Keratinocyte (primary cell): ENCODE measurements around the gene GRWD1. TPM values are rescaled to one million over a fixed set of nuclear protein-coding genes. Genes with fewer than 3 reads are reported as not detected.

Experiments used
- DNase-seq: peaks from one replicate; pipeline ENCODE4 v3.0.0-alpha.2; 2011; ENCODE audit warnings: low read depth, missing footprints, low spot score
- FAIRE-seq: peaks from 2 replicates; lab custom pipeline; 2011; peaks lifted over from hg19 to GRCh38; lab: Jason Lieb, UNC
- H2AFZ ChIP-seq: 2 replicates; pipeline ENCODE4 v1.6.0; 2012; ENCODE audit warnings: low read length, control low read depth, inconsistent platforms; ENCODE audit not compliant: control insufficient read depth
- H3K27ac ChIP-seq: 2 replicates; pipeline ENCODE4 v1.5.1; 2011; ENCODE audit warnings: low read length; ENCODE audit not compliant: control insufficient read depth, insufficient read depth
- H3K27me3 ChIP-seq: 3 replicates; pipeline ENCODE4 v1.6.0; 2011; ENCODE audit warnings: low read length; ENCODE audit not compliant: control insufficient read depth, insufficient read depth; ENCODE audit errors: extremely low read depth
- H3K36me3 ChIP-seq, 2 experiments: 2 replicates in 1 of 2; 3 replicates in 1 of 2; pipeline ENCODE4 v1.5.1; 2011; ENCODE audit warnings: low read length in 2 of 2, mild to moderate bottlenecking in 1 of 2; ENCODE audit not compliant: control insufficient read depth in 2 of 2, insufficient read depth in 2 of 2; ENCODE audit errors: extremely low read depth in 1 of 2
- H3K4me1 ChIP-seq: 3 replicates; pipeline ENCODE4 v1.5.1; 2011; ENCODE audit warnings: low read length; ENCODE audit not compliant: control insufficient read depth, insufficient read depth; ENCODE audit errors: extremely low read depth
- H3K4me2 ChIP-seq: 3 replicates; pipeline ENCODE4 v1.6.0; 2011; ENCODE audit warnings: low read depth, low read length; ENCODE audit not compliant: control insufficient read depth, insufficient read depth; ENCODE audit errors: extremely low read depth
- H3K4me3 ChIP-seq, 3 experiments: fragments of 200-600 bp in 1 of 3; sonication (generic) in 1 of 3; 2 replicates in 2 of 3; 3 replicates in 1 of 3; pipeline ENCODE4 v1.5.1; 2011 to 2016; ENCODE audit warnings: low read length in 3 of 3, mild to moderate bottlenecking in 3 of 3, control low read depth in 2 of 3, inconsistent platforms in 1 of 3, low read depth in 1 of 3, mixed read lengths in 1 of 3, mixed run types in 1 of 3, moderate library complexity in 1 of 3; ENCODE audit not compliant: control insufficient read depth in 2 of 3, insufficient read depth in 2 of 3; ENCODE audit errors: extremely low read depth in 1 of 3
- H3K79me2 ChIP-seq: 2 replicates; pipeline ENCODE4 v1.6.0; 2012; ENCODE audit warnings: low read length; ENCODE audit not compliant: control insufficient read depth, insufficient read depth
- H3K9ac ChIP-seq: 3 replicates; pipeline ENCODE4 v1.6.0; 2011; ENCODE audit warnings: low read length; ENCODE audit not compliant: control insufficient read depth, insufficient read depth; ENCODE audit errors: extremely low read depth
- H3K9me1 ChIP-seq: 3 replicates; pipeline ENCODE4 v1.6.0; 2011; ENCODE audit warnings: low read length; ENCODE audit not compliant: control insufficient read depth, insufficient read depth; ENCODE audit errors: extremely low read depth
- H3K9me3 ChIP-seq: 2 replicates; pipeline ENCODE4 v1.5.1; 2012; ENCODE audit warnings: low read depth, low read length; ENCODE audit not compliant: control insufficient read depth
- H4K20me1 ChIP-seq: 3 replicates; pipeline ENCODE4 v1.6.0; 2011; ENCODE audit warnings: low read length; ENCODE audit not compliant: control insufficient read depth, insufficient read depth; ENCODE audit errors: extremely low read depth
- EZH2 ChIP-seq: IDR thresholded peaks from one replicate; pipeline ENCODE4 v1.6.1; 2012; ENCODE audit warnings: inconsistent platforms, mild to moderate bottlenecking, low read length, moderate library complexity
- dilution Hi-C: fragments of 300-500 bp; cut with MboI; formaldehyde crosslinking; loops from one replicate; pipeline ENCODE4 v1.7.0; 2020; ENCODE audit warnings: low sequenced_read_pairs; ENCODE audit not compliant: extremely low pct_ligation_motif_present
- polyA plus RNA-seq, 5 experiments: library from polyadenylated mRNA; depleted of rRNA in 3 of 5; stranded (reverse) in 3 of 5; stranded (forward) in 1 of 5; unstranded in 1 of 5; fragments of >200 nt; gene quantifications; 1 replicate in 1 of 5; 2 replicates in 3 of 5; 3 replicates in 1 of 5; pipeline versions ENCODE4 v1.2.1 to v1.2.3, GENCODE V29; 2011 to 2012; ENCODE audit warnings: missing spikeins in 2 of 5, low read depth in 1 of 5, low replicate concordance in 1 of 5
- TF ChIP-seq, protein P1 (sequence below), 3 experiments: IDR thresholded peaks in 1 of 3; conservative IDR thresholded peaks in 1 of 3; optimal IDR thresholded peaks in 1 of 3; 2 replicates in 2 of 3; 3 replicates in 1 of 3; pipeline versions ENCODE3 to v1.5.1; 2011; ENCODE audit warnings: low read length in 3 of 3, mild to moderate bottlenecking in 3 of 3, moderate library complexity in 2 of 3, control low read depth in 1 of 3, inconsistent platforms in 1 of 3; ENCODE audit not compliant: insufficient read depth in 2 of 3; ENCODE audit errors: extremely low read depth in 1 of 3

GRWD1 gene
- polyA plus RNA-seq, 1 donor (not counting 4 experiments of a cell fraction or from before 2014, with no cell fraction given), result 26.1 TPM

DNA sequence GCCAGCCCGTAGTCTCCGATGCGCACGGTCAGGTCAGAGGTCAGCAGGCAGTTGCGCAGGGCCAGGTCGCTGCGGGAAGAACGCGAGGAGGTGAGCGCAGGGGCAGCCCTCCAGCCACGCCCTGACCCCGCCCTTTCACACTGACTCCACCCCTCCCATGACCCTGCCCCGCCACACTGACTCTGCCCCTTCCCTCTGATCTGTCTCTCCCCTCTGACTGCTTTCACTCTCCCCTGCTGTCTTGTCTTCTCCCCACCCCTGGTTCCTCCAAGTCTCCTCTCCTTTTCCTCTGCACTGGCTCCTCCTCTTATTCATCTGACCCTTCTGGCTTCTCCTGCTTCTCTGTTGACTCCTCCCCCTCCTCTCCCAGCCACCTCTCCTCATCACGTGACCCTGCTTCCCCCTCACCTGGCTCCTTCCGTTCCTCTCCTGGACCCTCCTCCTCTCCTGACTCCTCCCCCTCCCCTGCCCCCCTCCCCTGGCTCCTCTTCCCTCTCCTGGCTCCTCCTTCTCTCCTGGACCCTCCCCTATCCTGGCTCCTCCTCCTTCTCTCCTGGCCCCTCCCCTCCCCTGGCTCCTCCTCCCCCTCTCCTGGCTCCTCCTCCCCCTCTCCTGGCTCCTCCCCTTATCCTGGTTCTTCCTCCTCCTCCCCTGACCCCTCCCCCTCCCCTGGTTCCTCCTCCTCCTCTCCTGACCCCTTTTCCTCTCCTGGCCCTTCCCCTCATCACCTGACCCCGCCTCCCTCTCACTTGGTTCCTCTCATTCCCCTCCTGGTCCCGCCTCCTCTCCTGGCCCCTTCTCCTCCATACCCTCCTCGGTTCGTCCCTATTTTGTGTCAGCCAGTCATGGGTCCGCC is 55.9 kb downstream of the GRWD1 start:
- peak overlapping the region; percentile 95 for H2AFZ ChIP-seq
- DNase-seq (peak; percentile 96), FAIRE-seq (peak; percentile 84)
- peaks cover 6% of the 10 kb centered on the region for H3K27me3 ChIP-seq
- dilution Hi-C loops, result no loop called here
- peak overlapping the region; percentile 89 for H3K4me2 ChIP-seq
- peaks cover 14% of the 10 kb centered on the region for H3K4me1 ChIP-seq
- peak overlapping the region; percentile 67 for H3K27ac ChIP-seq
- TF ChIP-seq EZH2, result no peak
- TF ChIP-seq, protein P1, sequence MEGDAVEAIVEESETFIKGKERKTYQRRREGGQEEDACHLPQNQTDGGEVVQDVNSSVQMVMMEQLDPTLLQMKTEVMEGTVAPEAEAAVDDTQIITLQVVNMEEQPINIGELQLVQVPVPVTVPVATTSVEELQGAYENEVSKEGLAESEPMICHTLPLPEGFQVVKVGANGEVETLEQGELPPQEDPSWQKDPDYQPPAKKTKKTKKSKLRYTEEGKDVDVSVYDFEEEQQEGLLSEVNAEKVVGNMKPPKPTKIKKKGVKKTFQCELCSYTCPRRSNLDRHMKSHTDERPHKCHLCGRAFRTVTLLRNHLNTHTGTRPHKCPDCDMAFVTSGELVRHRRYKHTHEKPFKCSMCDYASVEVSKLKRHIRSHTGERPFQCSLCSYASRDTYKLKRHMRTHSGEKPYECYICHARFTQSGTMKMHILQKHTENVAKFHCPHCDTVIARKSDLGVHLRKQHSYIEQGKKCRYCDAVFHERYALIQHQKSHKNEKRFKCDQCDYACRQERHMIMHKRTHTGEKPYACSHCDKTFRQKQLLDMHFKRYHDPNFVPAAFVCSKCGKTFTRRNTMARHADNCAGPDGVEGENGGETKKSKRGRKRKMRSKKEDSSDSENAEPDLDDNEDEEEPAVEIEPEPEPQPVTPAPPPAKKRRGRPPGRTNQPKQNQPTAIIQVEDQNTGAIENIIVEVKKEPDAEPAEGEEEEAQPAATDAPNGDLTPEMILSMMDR (optimal IDR thresholded peaks at IDR 0.05 in 1 of 3, IDR thresholded peaks at IDR 0.05 in 1 of 3, conservative IDR thresholded peaks at IDR 0.05 in 1 of 3; ENCODE audit: extremely low read depth in 1 of 3, insufficient read depth in 2 of 3, low read length in 3 of 3), result no peak
- H3K4me3 ChIP-seq, result peak overlapping the region; percentile 52 to 83 (median 73)
- peak overlapping the region; percentile 69 for H3K9ac ChIP-seq
- H3K9me3 ChIP-seq, result no peaks in the 10 kb centered on the region
- no peaks in the 10 kb centered on the region for H3K36me3 ChIP-seq
- H4K20me1 ChIP-seq, result no peaks in the 10 kb centered on the region
- H3K79me2 ChIP-seq, result no peaks in the 10 kb centered on the region
- no peaks in the 10 kb centered on the region for H3K9me1 ChIP-seq

DNA sequence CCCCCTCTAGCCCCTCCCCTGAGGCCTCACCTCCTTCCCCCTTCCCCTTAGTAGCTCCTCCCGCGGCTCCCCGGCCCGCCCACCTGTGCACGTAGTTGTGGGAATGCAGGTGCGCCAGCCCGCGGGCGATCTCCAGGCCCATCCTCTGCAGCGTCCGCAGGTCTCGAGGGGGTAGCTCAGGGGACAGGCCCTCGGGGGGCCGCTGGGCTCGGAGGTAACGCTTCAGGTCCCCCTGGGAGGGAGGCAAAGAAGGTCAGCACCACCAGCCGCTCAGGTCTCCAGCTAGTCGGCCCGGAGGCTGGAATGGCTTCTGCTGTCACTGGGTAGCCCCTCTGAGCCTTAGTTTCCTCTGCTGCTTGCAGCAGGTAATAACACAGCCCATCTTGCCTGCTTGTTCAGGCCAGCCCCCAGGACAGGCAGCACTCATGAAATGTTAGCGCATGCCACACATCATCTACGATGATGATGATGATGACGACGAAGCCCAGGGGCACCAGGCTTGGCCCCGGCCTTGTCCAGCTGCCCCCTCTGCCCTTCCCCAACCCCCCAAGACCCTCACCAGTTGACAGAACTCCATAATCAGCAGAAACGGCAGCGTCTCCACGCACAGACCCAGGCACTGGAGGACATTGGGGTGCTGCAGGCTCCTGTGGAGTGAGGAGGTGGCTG is 56.7 kb downstream of the GRWD1 start:
- Histone ChIP-seq H3K9me1 (no peaks in the 10 kb centered on the region), H2AFZ (peak overlapping the region; percentile 68), H3K4me3 (peak overlapping the region in 1 of 3 experiments; percentile 38), H3K27ac (no peak overlapping the region), H3K79me2 (no peaks in the 10 kb centered on the region), H3K4me2 (peak overlapping the region; percentile 60), H3K4me1 (peaks cover 14% of the 10 kb centered on the region), H3K9me3 (no peaks in the 10 kb centered on the region), H4K20me1 (no peaks in the 10 kb centered on the region), H3K9ac (no peak overlapping the region), H3K27me3 (peaks cover 6% of the 10 kb centered on the region), H3K36me3 (no peaks in the 10 kb centered on the region)
- no peak for DNase-seq
- dilution Hi-C loops, result no loop called here
- no peak for TF ChIP-seq EZH2
- TF ChIP-seq, protein P1 (optimal IDR thresholded peaks at IDR 0.05 in 1 of 3, IDR thresholded peaks at IDR 0.05 in 1 of 3, conservative IDR thresholded peaks at IDR 0.05 in 1 of 3; ENCODE audit: extremely low read depth in 1 of 3, insufficient read depth in 2 of 3, low read length in 3 of 3), result no peak
- FAIRE-seq, result no peak
